Chondrocyte (in vitro differentiated cells): ENCODE results near the gene BRD9. TPM values are rescaled to one million over a fixed set of nuclear protein-coding genes. Genes with fewer than 3 reads are reported as not detected.

Experiments used
- DNase-seq: peaks from one replicate; pipeline ENCODE4 v3.0.0; 2021; ENCODE audit warnings: mixed read lengths, low spot score
- H3K27ac Mint-ChIP-seq: one replicate; pipeline ENCODE4 v1.8.0; 2021; ENCODE audit warnings: mild to moderate bottlenecking, moderate library complexity, mixed read lengths; ENCODE audit not compliant: unreplicated experiment
- H3K27me3 Mint-ChIP-seq: 2 replicates; pipeline ENCODE4 v1.8.0; 2021; ENCODE audit warnings: low read depth, mixed read lengths
- H3K36me3 Mint-ChIP-seq: 2 replicates; pipeline ENCODE4 v1.8.0; 2021; ENCODE audit warnings: low read depth, mixed read lengths
- H3K4me1 Mint-ChIP-seq: 2 replicates; pipeline ENCODE4 v1.8.0; 2021; ENCODE audit warnings: low read depth, mild to moderate bottlenecking, mixed read lengths
- H3K4me3 Mint-ChIP-seq: one replicate; pipeline ENCODE4 v1.8.0; 2021; ENCODE audit warnings: mild to moderate bottlenecking, moderate library complexity, mixed read lengths; ENCODE audit not compliant: unreplicated experiment
- H3K9me3 Mint-ChIP-seq: 2 replicates; pipeline ENCODE4 v1.8.0; 2021; ENCODE audit warnings: low read depth, mixed read lengths
- CTCF ChIP-seq: fragments of 200-600 bp; sonication (generic); IDR thresholded peaks from 2 replicates; pipeline ENCODE4 v1.5.0; 2021; ENCODE audit warnings: antibody characterized with exemption, mild to moderate bottlenecking, moderate library complexity
- total RNA-seq: library from RNA; stranded (reverse); gene quantifications from 3 replicates; pipeline ENCODE4 v1.2.1, GENCODE V29; 2021

BRD9 gene
- total RNA-seq, 1 donor from 2014 or later: 26.5 TPM

- no peaks in the 10 kb centered on the region for H3K27me3 Mint-ChIP-seq
- no peak overlapping the region for H3K27ac Mint-ChIP-seq
- H3K9me3 Mint-ChIP-seq: no peaks in the 10 kb centered on the region
- H3K4me3 Mint-ChIP-seq: peak overlapping the region; percentile 94
- peaks cover 27% of the 10 kb centered on the region for H3K4me1 Mint-ChIP-seq
- H3K36me3 Mint-ChIP-seq: peaks cover 5% of the 10 kb centered on the region
- peak; percentile 67 for DNase-seq
- TF ChIP-seq CTCF: no peak
Measured at GRCh38 chr5:893137-893506, 521 bp upstream of the BRD9 start.

- H3K9me3 Mint-ChIP-seq: no peaks in the 10 kb centered on the region
- TF ChIP-seq CTCF: no peak
- H3K4me1 Mint-ChIP-seq: peaks cover 29% of the 10 kb centered on the region
- H3K4me3 Mint-ChIP-seq: peak overlapping the region; percentile 94
- H3K27ac Mint-ChIP-seq: peak overlapping the region; percentile 93
- no peaks in the 10 kb centered on the region for H3K27me3 Mint-ChIP-seq
- peaks cover 12% of the 10 kb centered on the region for H3K36me3 Mint-ChIP-seq
- peak; percentile 78 for DNase-seq
Measured at GRCh38 chr5:891837-892393, 686 bp downstream of the BRD9 start.

- no peaks in the 10 kb centered on the region for H3K27me3 Mint-ChIP-seq
- H3K9me3 Mint-ChIP-seq: no peaks in the 10 kb centered on the region
- peak overlapping the region; percentile 94 for H3K4me3 Mint-ChIP-seq
- no peak for TF ChIP-seq CTCF
- peaks cover 29% of the 10 kb centered on the region for H3K4me1 Mint-ChIP-seq
- DNase-seq: peak; percentile 68
- H3K27ac Mint-ChIP-seq: peak overlapping the region; percentile 93
- peaks cover 17% of the 10 kb centered on the region for H3K36me3 Mint-ChIP-seq
Measured at GRCh38 chr5:891117-891836, 1.3 kb downstream of the BRD9 start.

- TF ChIP-seq CTCF: no peak
- Mint-ChIP-seq H3K36me3 (peaks cover 31% of the 10 kb centered on the region), H3K4me1 (peaks cover 29% of the 10 kb centered on the region), H3K27me3 (no peaks in the 10 kb centered on the region), H3K9me3 (no peaks in the 10 kb centered on the region), H3K27ac (no peak overlapping the region), H3K4me3 (no peak overlapping the region)
- DNase-seq: no peak
Measured at GRCh38 chr5:889075-889710, 3.4 kb downstream of the BRD9 start.

- Mint-ChIP-seq H3K4me3 (no peak overlapping the region), H3K9me3 (no peaks in the 10 kb centered on the region), H3K36me3 (peaks cover 33% of the 10 kb centered on the region), H3K27me3 (no peaks in the 10 kb centered on the region), H3K4me1 (peaks cover 26% of the 10 kb centered on the region), H3K27ac (peak overlapping the region; percentile 63)
- DNase-seq: no peak
- no peak for TF ChIP-seq CTCF
Measured at GRCh38 chr5:888638-889035, 4.0 kb downstream of the BRD9 start.
